ENCODE results near the gene PLLP. TPM values are rescaled to one million over a fixed set of nuclear protein-coding genes. Genes with fewer than 3 reads are reported as not detected.
A peak's percentile ranks its signal among the peaks of the same experiment; 100 is the strongest.

The PLLP gene
- total RNA-seq, 3 donors from 2014 or later: 2.8 to 8.6 (median 4.3) TPM

- DNase-seq (no peak), ATAC-seq (no peak)
- H3K4me3 ChIP-seq: no peak overlapping the region
- peaks cover 4% of the 10 kb centered on the region for H3K4me1 ChIP-seq (ENCODE audit: low read depth)
- H3K9me3 ChIP-seq: no peaks in the 10 kb centered on the region
- intact Hi-C loops (cut with DNase I, micrococcal nuclease): no loop called here
- no peak for TF ChIP-seq CTCF (IDR thresholded peaks at IDR 0.05)
- H3K36me3 ChIP-seq (ENCODE audit: low read depth): no peaks in the 10 kb centered on the region
These were observed 45.8 kb downstream of the PLLP start for GRCh38 chr16:57238682-57239081.

GRCh38 chr16:57236022-57236350 lies 48.5 kb downstream of the PLLP start:
- ATAC-seq: no peak
- Histone ChIP-seq H3K9me3 (no peaks in the 10 kb centered on the region), H3K4me3 (no peak overlapping the region), H3K4me1 (ENCODE audit: low read depth) (no peaks in the 10 kb centered on the region), H3K36me3 (ENCODE audit: low read depth) (peaks cover 4% of the 10 kb centered on the region)
- no peak for TF ChIP-seq CTCF (IDR thresholded peaks at IDR 0.05)
- DNase-seq: no peak
- intact Hi-C loops (cut with DNase I, micrococcal nuclease): no loop called here

GRCh38 chr16:57235128-57236021 lies 49.1 kb downstream of the PLLP start:
- Histone ChIP-seq H3K4me3 (no peak overlapping the region), H3K4me1 (ENCODE audit: low read depth) (no peaks in the 10 kb centered on the region), H3K9me3 (no peaks in the 10 kb centered on the region), H3K36me3 (ENCODE audit: low read depth) (peaks cover 10% of the 10 kb centered on the region)
- DNase-seq (no peak), ATAC-seq (peak; percentile 88)
- intact Hi-C loops (cut with DNase I, micrococcal nuclease): no loop called here
- no peak for TF ChIP-seq CTCF (IDR thresholded peaks at IDR 0.05)

GRCh38 chr16:57234707-57235092 lies 49.8 kb downstream of the PLLP start:
- H3K4me1 ChIP-seq (ENCODE audit: low read depth): no peaks in the 10 kb centered on the region
- no peak overlapping the region for H3K4me3 ChIP-seq
- peaks cover 10% of the 10 kb centered on the region for H3K36me3 ChIP-seq (ENCODE audit: low read depth)
- no peak for DNase-seq
- H3K9me3 ChIP-seq: no peaks in the 10 kb centered on the region
- intact Hi-C loops (cut with DNase I, micrococcal nuclease): no loop called here
- TF ChIP-seq CTCF (IDR thresholded peaks at IDR 0.05): no peak
- peak; percentile 63 for ATAC-seq

GRCh38 chr16:57233944-57234706 lies 50.3 kb downstream of the PLLP start:
- TF ChIP-seq CTCF (IDR thresholded peaks at IDR 0.05): no peak
- Histone ChIP-seq H3K4me3 (no peak overlapping the region), H3K36me3 (ENCODE audit: low read depth) (peaks cover 10% of the 10 kb centered on the region), H3K4me1 (ENCODE audit: low read depth) (no peaks in the 10 kb centered on the region), H3K9me3 (no peaks in the 10 kb centered on the region)
- DNase-seq (no peak), ATAC-seq (peak; percentile 23)
- intact Hi-C loops (cut with DNase I, micrococcal nuclease): no loop called here
